Type B pancreatic cell (in vitro differentiated cells): ENCODE results near the gene KRTAP5-8. TPM values are rescaled to one million over a fixed set of nuclear protein-coding genes. Genes with fewer than 3 reads are reported as not detected.
"Not testable (repeated sequence)": the region's sequence is repeated elsewhere in the genome, so short reads cannot be mapped to it uniquely, and the experiment has no call there.

ENCODE experiments used
- DNase-seq: peaks from one replicate; pipeline ENCODE4 v3.0.0; 2021; ENCODE audit warnings: mixed read lengths; ENCODE audit not compliant: unreplicated experiment; ENCODE audit errors: extremely low spot score
- H3K27ac Mint-ChIP-seq: 2 replicates; pipeline ENCODE4 v1.8.0; 2021; ENCODE audit warnings: mild to moderate bottlenecking, mixed read lengths
- H3K27me3 Mint-ChIP-seq: 2 replicates; pipeline ENCODE4 v1.8.0; 2021; ENCODE audit warnings: mixed read lengths
- H3K36me3 Mint-ChIP-seq: 2 replicates; pipeline ENCODE4 v1.8.0; 2021; ENCODE audit warnings: mixed read lengths
- H3K4me1 Mint-ChIP-seq: one replicate; pipeline ENCODE4 v1.8.0; 2021; ENCODE audit warnings: mixed read lengths; ENCODE audit not compliant: unreplicated experiment
- H3K4me3 Mint-ChIP-seq: 2 replicates; pipeline ENCODE4 v1.8.0; 2021; ENCODE audit warnings: mild to moderate bottlenecking, mixed read lengths
- H3K9me3 Mint-ChIP-seq: 2 replicates; pipeline ENCODE4 v1.8.0; 2021; ENCODE audit warnings: mixed read lengths
- CTCF ChIP-seq: fragments of 200-600 bp; sonication (generic); conservative IDR thresholded peaks from 2 replicates; pipeline ENCODE4 v1.5.0; 2021; ENCODE audit warnings: antibody characterized with exemption, mild to moderate bottlenecking
- total RNA-seq: library from RNA; stranded (reverse); gene quantifications from 2 replicates; pipeline ENCODE4 v1.2.1, GENCODE V29; 2021; ENCODE audit warnings: low replicate concordance

The KRTAP5-8 gene
- total RNA-seq, 1 donor from 2014 or later: not detected

GRCh38 chr11:71562120-71562519 is 24.3 kb downstream of the KRTAP5-8 start:
- no peak for TF ChIP-seq CTCF
- Mint-ChIP-seq H3K9me3 (peaks cover 5% of the 10 kb centered on the region), H3K4me1 (peaks cover 20% of the 10 kb centered on the region), H3K27ac (no peak overlapping the region), H3K36me3 (no peaks in the 10 kb centered on the region), H3K27me3 (peaks cover 20% of the 10 kb centered on the region), H3K4me3 (no peak overlapping the region)
- no peak for DNase-seq

GRCh38 chr11:71563406-71563805 is 25.6 kb downstream of the KRTAP5-8 start:
- no peak overlapping the region for H3K27ac Mint-ChIP-seq
- no peaks in the 10 kb centered on the region for H3K36me3 Mint-ChIP-seq
- no peak for DNase-seq
- peak; percentile 63 for TF ChIP-seq CTCF
- H3K9me3 Mint-ChIP-seq: peaks cover 5% of the 10 kb centered on the region
- peaks cover 30% of the 10 kb centered on the region for H3K4me1 Mint-ChIP-seq
- no peak overlapping the region for H3K4me3 Mint-ChIP-seq
- peaks cover 24% of the 10 kb centered on the region for H3K27me3 Mint-ChIP-seq

- H3K9me3 Mint-ChIP-seq: peaks cover 5% of the 10 kb centered on the region
Measured at GRCh38 chr11:71564430-71564829, 26.6 kb downstream of the KRTAP5-8 start.

GRCh38 chr11:71565263-71565662 is 27.4 kb downstream of the KRTAP5-8 start, which contains the start of gene KRTAP5-10:
Gene KRTAP5-10, plus strand, starts transcription at chr11:71565563. Its CDS starts 25 bp downstream, at chr11:71565588.
- Mint-ChIP-seq H3K4me3 (peak within 1 kb of the TSS; percentile 15), H3K27ac (no peak within 1 kb of the TSS), H3K27me3 (peaks cover 24% of the 10 kb centered on the region), H3K4me1 (peaks cover 30% of the 10 kb centered on the region), H3K36me3 (no peaks in the 10 kb centered on the region), H3K9me3 (peaks cover 5% of the 10 kb centered on the region)
- no peak for TF ChIP-seq CTCF
- DNase-seq: no peak

More at GRCh38 chr11:71564430-71564829, 26.6 kb downstream of the KRTAP5-8 start:
- Mint-ChIP-seq H3K4me1 (peaks cover 30% of the 10 kb centered on the region), H3K27ac (no peak overlapping the region), H3K36me3 (no peaks in the 10 kb centered on the region), H3K27me3 (peaks cover 24% of the 10 kb centered on the region), H3K4me3 (no peak overlapping the region)
- TF ChIP-seq CTCF: no peak
- no peak for DNase-seq

- H3K9me3 Mint-ChIP-seq: peaks cover 5% of the 10 kb centered on the region
- no peak for TF ChIP-seq CTCF
- DNase-seq: no peak
- H3K4me3 Mint-ChIP-seq: no peak overlapping the region
- no peak overlapping the region for H3K27ac Mint-ChIP-seq
- H3K4me1 Mint-ChIP-seq: peaks cover 35% of the 10 kb centered on the region
- peaks cover 26% of the 10 kb centered on the region for H3K27me3 Mint-ChIP-seq
- H3K36me3 Mint-ChIP-seq: no peaks in the 10 kb centered on the region
Measured at GRCh38 chr11:71566081-71566620, 28.3 kb downstream of the KRTAP5-8 start.

GRCh38 chr11:71566626-71567599 is 29.1 kb downstream of the KRTAP5-8 start:
- H3K27me3 Mint-ChIP-seq: peaks cover 22% of the 10 kb centered on the region
- not testable (repeated sequence) for DNase-seq, H3K9me3 Mint-ChIP-seq, H3K4me3 Mint-ChIP-seq, H3K36me3 Mint-ChIP-seq
- peak overlapping the region; percentile 40 for H3K27ac Mint-ChIP-seq
- peaks cover 35% of the 10 kb centered on the region for H3K4me1 Mint-ChIP-seq

- not testable (repeated sequence) for H3K4me3 Mint-ChIP-seq, H3K9me3 Mint-ChIP-seq, DNase-seq, H3K36me3 Mint-ChIP-seq
- Mint-ChIP-seq H3K27me3 (peaks cover 22% of the 10 kb centered on the region), H3K27ac (peak overlapping the region; percentile 40), H3K4me1 (peaks cover 35% of the 10 kb centered on the region)
Measured at GRCh38 chr11:71567633-71568032, 29.8 kb downstream of the KRTAP5-8 start.
